T follicular helper cell (primary cell): ENCODE measurements around the gene TMC5.

Source experiments
- DNase-seq: peaks from one replicate; pipeline ENCODE4 v3.0.0-alpha.2; 2020; ENCODE audit warnings: low read depth

Gene TMC5

DNA sequence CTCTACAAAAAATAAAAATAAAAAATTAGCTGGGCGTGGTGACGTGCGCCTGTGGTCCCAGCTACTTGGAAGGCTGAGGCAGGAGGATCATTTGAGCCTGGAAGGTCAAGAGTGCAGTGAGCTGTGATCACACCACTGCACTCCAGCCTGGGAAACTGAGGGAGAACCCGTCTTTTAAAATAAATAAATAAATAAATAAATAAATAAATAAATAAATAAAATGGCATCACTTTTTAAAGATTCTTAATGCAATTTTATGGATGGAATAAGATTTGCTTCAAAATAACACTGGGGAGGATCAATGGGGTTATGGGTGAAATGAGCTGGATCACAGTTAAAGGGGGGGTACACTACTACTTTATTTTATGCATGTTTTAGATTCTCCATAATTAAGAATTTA lies 89.3 kb downstream of the TMC5 start:
- no peak for DNase-seq

DNA sequence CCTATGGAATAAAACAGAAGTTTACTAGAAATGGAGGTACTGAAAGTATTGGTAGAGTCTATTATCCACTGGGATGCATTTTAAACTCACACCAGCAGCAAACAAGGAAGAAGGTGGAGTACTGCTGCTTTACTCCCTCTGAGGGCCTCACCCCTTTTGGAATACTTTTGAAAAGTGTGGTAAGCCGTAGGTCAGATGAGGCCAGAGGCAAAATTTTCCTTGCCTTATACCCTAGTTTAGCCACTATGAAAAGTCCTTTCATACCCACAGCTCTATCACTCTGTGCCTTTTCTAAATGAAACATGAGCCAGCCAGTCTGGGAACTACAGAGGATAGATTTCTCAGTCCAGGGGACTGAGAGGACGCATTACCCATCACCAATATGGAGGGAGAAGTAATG lies 90.2 kb downstream of the TMC5 start:
- no peak for DNase-seq

DNA sequence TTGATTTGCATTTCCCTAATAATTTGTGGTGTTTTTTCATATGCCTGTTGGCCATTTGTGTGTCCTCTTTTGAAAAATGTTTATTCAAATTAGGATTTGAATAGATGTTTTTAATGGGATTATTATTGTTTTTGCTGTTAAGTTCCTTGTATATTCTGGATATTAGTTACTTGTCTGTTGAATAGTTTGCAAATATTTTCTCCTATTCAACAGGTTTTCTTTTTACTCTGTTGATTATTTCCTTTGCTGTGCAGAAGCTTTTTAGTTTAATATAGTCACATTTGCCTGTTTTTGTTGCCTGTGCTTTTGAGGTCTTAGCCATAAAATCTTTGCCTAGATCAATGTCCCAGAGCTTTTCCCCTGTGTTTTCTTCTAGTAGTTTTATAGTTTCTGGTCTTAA lies 94.6 kb downstream of the TMC5 start:
- DNase-seq, result no peak

DNA sequence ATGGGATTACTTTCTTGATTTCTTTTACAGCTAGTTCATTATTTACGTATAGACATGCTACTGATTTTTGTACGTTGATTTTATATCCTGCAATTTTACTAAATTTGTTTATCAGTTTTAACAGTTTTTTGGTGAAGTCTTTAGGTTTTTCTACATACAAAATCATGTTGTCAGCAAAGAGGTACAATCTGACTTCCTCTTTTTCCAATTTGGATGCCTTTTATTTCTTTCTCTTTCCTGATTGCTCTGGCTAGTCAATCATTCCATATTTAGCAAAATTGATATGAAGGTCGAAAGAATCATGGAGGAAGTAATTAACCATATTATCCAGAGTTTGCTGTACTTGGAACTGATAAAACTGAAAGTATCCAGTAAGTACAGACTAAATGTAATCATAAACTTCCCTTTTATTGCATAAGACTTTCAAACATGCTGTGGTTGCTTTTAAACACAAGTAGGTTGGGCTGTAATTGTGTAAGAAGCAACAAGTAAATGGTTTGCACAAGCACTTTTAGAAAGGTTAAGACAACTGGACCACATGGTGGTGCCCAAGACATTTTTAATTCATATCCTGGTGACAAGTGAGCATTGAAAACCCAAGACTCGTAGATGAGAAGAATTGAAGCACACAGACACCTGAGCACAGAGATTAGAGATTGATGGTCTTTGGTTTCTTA lies 95.8 kb downstream of the TMC5 start:
- no peak for DNase-seq

DNA sequence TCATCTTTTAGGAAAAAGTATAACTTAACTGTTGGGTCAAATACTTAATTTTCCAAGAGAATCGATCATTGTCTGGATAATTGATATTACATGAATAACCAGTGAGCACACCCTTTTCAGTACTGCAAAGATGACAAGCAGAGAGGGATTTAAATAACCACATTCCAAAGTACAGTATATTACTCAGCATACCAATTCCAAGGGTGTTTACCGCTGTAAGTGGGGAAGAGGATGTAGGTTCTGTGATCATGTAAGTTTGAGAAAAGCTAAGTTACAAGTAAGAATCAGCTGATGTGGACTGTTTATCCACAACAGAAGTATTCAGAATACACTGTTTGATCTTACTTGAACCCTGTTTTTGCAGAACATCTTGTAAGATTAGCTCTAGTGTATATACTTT lies 98.1 kb downstream of the TMC5 start:
- DNase-seq, result no peak

DNA sequence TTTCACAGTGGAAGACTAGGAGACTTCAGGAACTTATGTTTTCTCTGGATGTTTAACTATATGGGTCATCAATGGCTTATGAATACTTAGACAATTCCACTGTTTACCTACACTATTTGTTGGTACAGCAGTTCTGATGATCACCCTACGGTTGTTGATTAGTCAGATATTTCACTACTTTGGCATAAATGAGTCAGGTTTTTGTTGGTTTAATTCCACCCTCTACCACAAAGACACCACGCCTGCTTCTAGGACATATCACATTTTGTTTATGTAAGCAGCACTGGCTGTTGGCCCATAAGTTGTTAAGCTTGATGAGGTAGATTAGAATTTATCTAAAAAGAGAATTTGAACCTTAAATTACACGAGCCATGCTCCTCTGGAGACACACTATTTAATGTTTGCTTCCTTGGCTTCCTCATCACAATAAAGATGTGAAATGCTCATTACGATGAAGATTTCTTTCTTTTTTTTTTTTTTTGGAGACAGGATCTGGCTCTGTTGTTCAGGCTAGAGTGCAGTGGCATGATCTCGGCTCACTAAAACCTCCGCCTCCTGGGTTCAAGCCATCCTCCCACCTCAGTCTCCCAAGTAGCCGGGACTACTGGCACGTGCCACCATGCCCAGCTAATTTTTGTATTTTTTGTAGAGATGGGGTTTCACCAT lies 99.9 kb downstream of the TMC5 start:
- no peak for DNase-seq

DNA sequence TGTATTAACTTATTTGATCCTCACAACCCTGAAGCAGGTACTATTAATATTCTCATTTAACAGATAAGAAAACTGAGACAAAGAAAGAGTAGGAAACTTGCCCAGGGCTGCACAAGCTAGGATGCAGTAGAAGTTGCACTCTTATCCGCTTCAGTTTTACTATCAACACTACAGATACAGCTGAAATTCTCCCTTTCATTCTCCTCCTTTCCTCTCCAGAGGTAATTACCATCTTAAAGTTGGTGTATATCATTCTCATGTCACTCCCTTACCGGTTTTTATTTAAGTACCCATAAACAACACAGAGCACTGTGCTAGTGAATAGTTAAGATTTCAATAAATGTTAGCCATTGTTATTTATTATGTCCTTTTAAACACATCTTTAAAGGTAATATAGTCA lies 100.7 kb downstream of the TMC5 start:
- no peak for DNase-seq

DNA sequence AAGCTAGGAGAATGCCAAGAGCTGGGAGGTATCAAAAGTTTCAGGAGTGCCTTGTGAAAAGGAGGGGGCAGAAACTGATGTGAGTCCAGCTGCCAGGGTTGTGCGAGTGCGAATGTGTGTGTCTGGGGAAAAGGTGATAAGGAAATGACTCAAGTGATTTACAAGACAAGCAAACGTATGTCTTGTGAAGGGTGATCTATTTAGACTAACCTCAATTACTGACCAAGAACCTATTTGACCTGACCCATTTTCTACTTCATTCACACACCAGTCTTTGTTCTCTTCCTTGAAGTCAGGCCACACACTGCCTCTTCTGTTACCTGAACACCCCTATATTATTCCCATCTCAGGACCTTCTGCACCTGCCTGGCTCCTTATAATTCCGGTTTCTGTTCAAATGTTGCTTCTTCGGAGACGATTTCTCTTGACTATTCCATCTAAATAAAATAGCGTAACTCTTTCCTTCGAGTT lies 103.2 kb downstream of the TMC5 start:
- DNase-seq, result no peak

DNA sequence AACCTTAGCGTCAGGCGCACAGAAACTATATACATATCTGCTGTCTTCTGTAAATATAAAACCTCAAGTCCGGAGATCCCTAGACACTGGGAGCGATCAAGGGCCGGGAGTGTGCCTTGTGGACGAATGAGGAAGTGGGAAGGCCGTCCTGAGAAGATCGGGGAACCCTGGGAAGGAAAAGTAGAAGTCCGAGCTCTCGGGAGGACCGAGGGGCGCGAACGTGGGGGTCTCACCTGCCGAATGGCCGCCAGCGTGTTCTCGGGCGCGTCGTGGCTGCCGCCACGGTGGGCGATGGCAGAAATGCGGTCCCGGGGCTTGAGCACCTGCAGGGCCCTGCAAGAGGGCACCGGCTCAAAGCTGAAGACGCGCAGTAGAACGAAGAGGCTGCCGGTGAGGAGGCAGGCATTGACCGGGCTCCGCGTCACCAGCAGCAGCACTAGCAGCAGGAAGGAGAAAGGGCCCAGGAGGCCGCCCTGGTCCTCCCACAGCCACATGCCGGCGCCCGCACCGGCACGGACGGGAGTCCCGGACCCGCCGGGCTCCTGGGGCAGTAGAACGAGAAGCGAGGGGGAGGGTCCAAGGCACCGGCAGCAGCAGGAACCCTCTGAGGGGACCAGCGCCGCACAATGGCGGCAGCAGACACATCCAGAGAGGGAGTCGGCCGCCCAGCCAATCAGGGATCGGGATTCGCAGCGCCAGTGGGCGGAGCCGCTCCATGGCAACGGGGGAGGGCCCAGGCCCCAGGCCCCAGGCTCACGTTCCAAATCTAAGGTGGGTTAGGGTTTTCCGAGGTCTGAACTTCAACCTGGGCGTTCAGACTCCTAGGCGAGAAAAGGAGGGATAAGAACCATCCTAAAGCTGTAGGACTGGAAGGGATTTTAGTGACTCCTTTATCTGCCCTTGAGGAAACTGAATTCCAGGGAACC lies 104.1 kb downstream of the TMC5 start, which contains the start of gene GDE1:
Gene GDE1, minus strand, starts transcription at position 628 of the 926 bp plus-strand sequence. Its CDS starts 134 bp downstream, at position 494.
- peak; percentile 92 for DNase-seq

DNA sequence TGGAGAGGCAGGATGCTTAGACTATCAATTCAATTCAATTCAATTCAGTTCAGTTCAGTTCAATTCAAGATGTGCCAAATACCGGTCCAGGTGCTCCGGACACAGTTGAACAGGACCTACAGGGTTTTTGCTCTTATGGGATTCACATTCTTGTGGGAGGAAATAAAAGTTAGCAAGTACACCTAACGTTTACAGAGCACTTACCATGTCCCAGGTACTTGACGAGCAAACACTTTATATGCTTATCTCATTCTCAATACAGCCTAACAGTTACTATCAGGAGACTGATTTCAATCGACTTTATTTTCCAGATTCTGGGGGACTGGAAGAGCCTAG lies 104.7 kb downstream of the TMC5 start:
- DNase-seq, result no peak

DNA sequence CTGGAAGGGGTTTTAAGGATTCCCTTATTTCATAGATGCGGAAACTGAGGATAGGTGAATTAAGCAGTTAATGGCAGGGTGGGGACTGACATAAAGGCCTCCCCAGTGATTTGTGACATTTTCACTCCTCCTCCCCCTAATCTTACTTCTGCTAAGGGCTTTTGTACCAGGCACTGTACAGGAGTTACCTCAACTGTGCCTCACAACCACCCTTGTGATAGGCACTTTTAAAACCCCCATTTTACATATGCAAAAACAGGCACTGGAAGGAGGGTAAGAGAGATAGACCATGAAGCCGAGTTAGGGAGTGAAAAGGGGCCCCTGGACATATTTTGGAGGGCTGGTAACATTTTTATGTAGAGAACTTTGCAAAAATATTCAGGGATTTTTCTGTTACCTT lies 105.1 kb downstream of the TMC5 start:
- no peak for DNase-seq

DNA sequence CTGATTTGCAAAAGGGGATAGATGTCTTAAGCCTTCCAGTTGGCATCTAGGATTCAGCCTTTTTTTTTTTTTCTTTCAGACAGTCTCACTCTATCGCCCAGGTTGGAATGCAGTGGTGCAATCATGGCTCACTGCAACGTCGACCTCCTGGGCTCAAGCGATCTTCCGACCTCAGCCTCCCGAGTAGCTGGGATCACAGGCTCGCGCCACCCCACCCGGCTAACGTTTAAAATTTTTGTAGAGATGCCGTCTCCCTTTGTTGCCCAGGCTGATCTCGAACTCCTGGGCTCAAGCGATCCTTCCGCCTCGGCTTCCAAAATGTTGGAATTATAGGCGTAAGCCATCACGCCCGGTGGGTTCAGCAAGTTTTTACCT lies 105.5 kb downstream of the TMC5 start:
- DNase-seq, result no peak

DNA sequence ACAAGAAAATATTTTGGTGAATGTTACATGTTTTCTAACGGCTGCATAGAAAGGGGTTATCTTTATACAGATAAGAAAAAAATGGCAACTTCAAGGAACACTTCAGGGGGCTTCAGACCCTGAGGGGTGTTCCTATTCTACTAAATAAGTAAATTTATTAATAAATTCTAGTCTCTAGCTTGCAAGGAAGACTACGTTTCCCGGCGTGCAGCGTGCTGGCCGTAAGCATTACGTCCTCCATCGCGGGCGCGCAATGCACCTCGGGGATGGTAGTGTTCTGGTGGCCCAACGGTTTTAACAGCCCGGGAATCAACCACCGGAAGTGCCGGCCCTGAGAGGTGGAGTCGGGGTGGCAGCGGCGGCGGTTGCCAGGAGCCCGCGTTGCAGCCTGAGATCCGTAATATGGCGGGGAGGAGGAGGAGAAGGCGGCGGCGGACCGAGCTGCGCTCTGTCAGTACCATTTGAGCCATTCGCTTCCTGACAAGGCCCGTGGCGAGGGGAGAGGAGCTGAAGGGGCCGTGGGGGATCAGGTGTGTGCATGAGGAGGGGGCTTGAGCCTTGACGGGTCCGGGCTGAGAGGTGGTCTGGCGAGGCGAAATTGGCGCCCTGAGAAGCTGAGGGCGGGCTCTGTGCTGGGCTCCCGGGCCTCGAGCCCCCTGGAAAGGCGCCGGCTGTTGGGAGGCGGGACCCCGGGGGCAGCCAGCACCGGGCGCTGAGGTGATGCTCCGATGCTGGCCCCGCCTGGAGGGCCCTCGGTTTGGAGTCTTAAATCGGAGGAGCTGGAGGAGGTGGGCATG lies 106.1 kb downstream of the TMC5 start, which contains the start of gene CCP110:
Gene CCP110, plus strand, starts transcription at position 384 of the 797 bp plus-strand sequence. CDS start 3,940 bp downstream, outside the sequence.
- peak; percentile 94 for DNase-seq

DNA sequence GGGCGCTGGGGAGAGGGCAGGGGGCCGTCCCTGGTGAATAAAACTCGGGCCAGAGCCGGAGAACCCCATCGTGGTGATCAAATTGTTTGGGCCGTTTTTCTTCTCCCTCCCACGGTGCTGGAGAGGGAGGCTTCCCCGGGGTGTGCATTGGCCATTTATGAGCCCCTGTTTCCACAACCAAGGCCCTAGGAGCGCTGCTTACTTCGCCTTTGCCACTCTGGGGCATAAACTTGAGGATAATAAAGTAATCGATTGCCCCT lies 106.6 kb downstream of the TMC5 start:
- no peak for DNase-seq

DNA sequence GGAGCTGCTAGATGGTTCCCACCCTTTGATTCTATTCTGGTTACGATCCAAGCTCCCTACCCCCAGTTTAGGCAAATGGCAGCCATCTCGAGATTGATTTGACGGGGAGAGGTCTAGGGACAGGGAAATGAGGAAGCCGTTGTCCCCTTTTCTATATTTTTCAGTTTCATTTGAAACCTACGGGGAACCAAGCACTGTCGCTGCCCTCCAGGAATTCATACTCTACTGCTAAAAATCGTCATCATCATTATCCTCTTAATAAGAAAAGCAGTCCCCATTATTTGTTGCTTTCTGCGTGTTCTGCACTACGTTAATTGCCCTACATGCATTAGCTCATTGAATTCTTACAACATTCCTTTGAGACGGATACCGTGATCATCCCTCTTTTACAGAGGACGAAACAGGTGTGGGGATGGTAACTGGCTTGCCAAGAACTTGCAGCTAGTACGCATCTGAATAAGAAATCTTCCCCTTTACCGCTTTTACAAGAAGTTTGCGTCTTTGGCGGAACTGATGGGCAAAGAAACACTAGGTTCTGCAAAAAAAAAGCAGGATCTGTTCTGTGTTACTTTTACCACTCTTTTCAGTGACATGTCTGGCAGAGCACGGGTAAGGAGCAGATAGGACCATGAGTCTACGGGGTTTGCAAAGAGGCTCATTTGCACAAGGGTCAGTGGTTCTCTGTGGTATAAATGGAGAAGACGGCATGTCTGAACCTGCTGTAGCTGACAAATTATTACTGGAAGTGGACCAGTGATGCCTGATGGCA lies 107.1 kb downstream of the TMC5 start:
- DNase-seq, result no peak

DNA sequence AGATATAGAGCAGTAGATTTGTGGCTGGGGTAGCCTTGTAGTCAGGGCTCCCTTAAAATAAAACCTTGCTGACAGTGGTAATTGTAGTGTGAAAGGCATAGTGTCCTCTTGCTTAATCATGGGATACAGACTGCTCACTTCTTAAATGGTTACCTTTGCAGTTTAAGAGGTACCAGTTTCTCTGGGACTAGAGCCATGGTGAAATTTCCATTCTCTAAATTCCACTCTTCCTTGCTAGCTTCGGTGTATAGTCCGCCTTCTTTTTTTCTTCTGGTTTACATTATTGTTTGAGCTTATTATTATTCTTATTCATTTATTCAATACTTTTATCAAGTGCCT lies 107.7 kb downstream of the TMC5 start:
- DNase-seq, result no peak

DNA sequence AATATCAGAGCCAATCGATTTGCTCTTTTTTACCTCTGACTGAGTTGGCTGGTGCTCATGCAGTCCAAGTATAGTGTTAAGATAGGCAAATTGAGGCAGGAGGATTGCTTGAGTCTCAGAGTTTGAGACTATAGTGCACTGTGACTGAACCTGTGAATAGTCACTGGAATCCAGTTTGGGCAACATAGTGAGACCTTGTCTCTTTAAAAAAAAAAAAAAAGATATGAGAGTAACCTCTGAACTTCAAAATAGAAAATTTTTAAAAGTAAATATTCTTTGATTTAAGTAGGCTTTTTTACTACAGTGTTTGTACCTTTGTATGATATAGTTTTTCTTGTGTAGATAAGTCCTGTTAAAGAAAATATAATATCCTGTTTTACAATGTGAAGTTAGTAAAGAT lies 109.5 kb downstream of the TMC5 start:
- DNase-seq, result no peak

DNA sequence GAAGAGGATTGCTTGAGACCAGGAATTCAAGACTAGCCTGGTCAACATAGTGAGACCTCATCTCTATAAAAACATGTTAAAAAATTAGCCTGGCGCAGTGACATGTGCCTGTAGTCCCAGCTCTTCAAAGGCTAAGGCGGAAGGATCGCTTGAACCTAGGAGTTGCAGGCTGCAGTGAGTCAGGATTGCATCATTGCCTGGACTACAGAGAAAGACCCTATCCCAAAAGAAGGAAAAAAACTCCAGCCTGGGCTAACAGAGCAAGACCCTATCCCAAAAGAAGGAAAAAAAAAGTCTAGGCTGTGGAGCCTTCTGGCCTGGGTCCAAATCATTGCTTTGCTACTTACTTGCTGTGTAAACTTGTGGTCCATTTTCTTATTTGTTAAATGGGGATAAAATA lies 111.0 kb downstream of the TMC5 start:
- no peak for DNase-seq

DNA sequence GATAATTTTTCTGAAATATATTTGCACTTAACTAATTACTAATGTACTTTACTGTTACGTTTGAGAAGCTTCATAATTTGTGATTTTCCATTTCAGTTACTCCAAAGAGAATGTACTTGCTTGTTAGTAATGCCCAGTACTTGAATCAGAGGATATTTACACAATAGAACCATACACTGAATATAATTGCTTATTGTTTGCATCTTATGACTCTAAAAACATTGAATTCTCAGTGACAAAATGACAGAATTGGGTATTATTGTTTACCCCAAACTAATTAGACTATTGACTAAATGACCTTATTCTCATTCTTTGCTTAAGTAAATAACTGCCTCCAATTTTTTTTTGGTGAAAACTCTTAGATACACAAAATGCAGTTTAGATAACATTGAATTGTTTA lies 114.9 kb downstream of the TMC5 start:
- DNase-seq, result no peak

DNA sequence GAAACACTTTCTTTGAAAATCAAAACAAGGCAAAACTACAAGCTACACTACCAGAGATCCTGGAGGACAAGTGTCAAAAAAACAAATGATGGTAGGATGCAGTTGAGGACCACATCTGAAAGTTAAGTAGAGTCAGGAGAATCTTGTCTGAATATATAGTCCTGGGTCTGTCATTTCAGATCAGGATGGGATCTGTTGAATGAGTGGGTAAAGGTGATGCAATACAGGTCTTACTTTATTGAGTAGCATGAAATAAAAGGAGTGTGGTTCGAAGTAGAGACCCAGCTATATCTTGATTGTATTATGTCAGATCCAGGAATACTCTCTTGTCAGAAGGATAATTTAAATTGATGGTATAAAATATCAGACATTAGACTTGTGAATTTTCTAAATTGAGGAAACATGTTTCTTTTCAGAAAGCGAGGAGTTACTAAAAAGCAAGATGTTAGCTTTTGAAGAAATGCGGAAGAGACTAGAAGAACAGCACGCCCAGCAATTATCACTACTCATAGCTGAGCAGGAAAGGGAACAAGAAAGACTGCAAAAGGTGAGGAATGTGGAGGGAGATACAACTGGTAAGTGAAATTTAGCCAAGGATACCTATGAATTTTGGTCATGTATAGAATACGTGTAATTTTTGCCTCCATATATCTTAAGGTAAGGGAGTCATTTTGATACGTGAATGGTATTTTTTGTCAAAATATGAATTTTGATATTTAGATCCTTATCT lies 122.7 kb downstream of the TMC5 start:
- no peak for DNase-seq
